IPS-20b (cell line): ENCODE results near the gene MED12L.

ENCODE experiments used
- H3K27ac ChIP-seq: one replicate; pipeline ENCODE4 v1.5.1; 2013; ENCODE audit warnings: low read length
- H3K27me3 ChIP-seq: 2 replicates; pipeline ENCODE4 v1.6.1; 2013; ENCODE audit warnings: mild to moderate bottlenecking, low read length, inconsistent platforms; ENCODE audit not compliant: insufficient read depth
- H3K36me3 ChIP-seq: 2 replicates; pipeline ENCODE4 v1.6.1; 2013; ENCODE audit warnings: low read depth, mild to moderate bottlenecking, inconsistent platforms, low read length, moderate library complexity; ENCODE audit not compliant: insufficient read depth
- H3K4me1 ChIP-seq: 2 replicates; pipeline ENCODE4 v1.6.1; 2013; ENCODE audit warnings: mild to moderate bottlenecking, control low read depth, inconsistent platforms, low read length, moderate library complexity; ENCODE audit not compliant: insufficient read depth
- H3K4me3 ChIP-seq: 2 replicates; pipeline ENCODE4 v1.5.1; 2013; ENCODE audit warnings: mild to moderate bottlenecking, low read length, inconsistent platforms
- H3K9ac ChIP-seq: 2 replicates; pipeline ENCODE4 v1.6.1; 2013; ENCODE audit warnings: low read depth, mild to moderate bottlenecking, inconsistent platforms, low read length, moderate library complexity
- H3K9me3 ChIP-seq: 2 replicates; pipeline ENCODE4 v1.6.1; 2013; ENCODE audit warnings: mild to moderate bottlenecking, low read depth, low read length, inconsistent platforms; ENCODE audit not compliant: insufficient read depth

The MED12L gene

DNA sequence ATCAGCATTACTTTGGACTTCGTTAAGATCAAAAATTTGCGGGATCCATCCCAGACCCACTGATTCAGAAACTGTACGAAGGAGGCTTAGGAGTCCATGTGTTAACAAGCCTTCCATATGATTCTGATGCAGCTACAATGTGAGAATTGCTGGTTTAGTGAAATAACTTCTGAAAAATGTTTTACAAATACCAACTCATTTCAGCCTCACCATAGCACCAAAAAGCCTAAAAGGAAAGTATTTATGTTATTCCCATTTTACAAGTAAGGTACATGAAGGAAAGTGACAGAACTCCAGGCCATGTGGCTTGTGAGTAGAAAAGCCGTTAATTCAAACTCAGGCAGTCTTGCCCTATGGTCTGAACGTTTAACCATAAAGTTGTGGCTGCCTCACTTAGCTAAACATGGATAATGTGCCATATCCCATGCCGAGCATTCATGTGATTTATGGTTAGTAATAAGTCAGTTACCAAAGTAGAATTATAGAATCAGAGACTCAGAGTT lies 376.9 kb downstream of the MED12L start:
- H3K9ac ChIP-seq = no peak overlapping the region
- H3K36me3 ChIP-seq = no peaks in the 10 kb centered on the region
- no peak overlapping the region for H3K27ac ChIP-seq
- no peaks in the 10 kb centered on the region for H3K9me3 ChIP-seq
- no peaks in the 10 kb centered on the region for H3K4me1 ChIP-seq
- no peak overlapping the region for H3K4me3 ChIP-seq
- H3K27me3 ChIP-seq = peaks cover 11% of the 10 kb centered on the region

DNA sequence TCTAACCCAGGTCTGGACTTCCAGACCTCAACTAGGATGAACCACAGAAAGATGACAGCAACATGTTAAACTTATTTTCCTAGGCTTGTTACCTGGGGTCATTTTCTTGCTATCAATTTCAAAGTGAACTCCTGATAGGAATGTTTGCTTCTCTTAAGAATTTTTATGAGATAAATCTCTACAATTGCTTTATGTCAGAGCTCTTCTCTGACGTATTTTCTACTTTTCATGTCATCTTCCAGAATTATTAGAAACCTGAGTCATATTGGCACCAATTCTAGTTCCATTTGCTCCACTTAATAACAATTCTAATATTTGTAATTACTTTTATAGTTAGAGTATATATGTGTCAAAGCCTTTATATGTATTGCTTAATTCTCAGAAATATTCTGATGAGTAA lies 377.5 kb downstream of the MED12L start:
- Histone ChIP-seq H3K4me3 (no peak overlapping the region), H3K27me3 (peaks cover 11% of the 10 kb centered on the region), H3K9me3 (no peaks in the 10 kb centered on the region), H3K27ac (no peak overlapping the region), H3K4me1 (no peaks in the 10 kb centered on the region), H3K9ac (no peak overlapping the region), H3K36me3 (no peaks in the 10 kb centered on the region)

DNA sequence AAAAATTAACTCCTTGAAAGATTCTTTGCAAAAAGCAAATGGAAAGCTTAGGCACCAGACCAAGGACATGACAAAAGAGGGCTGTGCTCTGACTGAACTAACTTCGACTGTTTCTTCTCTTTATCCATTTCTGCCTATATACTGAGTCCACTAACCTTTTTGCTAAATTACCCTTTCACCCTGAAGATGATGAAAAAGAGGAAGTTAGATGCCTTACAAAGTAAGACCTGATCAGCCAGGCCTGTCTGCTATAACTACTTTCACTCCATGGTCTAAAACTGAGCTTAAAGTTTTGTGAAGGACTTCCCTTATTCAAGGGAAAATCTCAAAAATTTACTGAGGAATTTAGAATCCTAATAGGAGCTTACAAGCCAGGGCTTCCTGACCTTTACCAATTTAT lies 381.6 kb downstream of the MED12L start:
- H3K27me3 ChIP-seq = peaks cover 3% of the 10 kb centered on the region
- no peak overlapping the region for H3K9ac ChIP-seq
- no peak overlapping the region for H3K4me3 ChIP-seq
- no peaks in the 10 kb centered on the region for H3K36me3 ChIP-seq
- no peak overlapping the region for H3K27ac ChIP-seq
- H3K9me3 ChIP-seq = no peaks in the 10 kb centered on the region
- H3K4me1 ChIP-seq = no peaks in the 10 kb centered on the region

DNA sequence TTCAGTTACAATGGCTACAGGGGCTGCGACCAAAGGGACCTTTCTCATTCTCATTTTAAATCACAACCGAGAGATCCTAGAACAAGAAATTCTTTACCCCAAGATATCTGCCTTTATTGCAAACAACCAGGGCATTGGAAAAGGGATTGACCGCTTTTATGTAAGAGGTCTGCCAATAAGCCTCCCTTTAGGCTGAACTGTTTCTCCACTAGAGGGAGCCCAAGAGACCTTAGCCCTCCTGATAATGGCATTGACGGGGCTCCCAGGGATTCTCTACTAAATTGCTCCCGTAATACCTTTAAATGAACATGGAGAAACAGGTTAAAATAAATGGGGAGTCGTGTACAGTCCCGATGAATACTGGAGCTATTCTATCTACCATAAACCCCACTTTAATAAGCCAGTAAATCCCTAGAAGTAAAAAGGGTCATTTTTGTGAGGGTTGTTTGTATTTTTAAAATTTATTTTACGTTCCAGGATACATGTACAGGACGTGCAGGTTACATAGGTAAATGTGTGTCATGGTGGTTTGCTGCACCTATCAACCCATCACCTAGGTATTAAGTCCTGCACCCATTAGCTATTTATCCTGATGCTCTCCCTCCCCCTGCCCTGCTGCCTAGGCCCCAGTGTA lies 382.9 kb downstream of the MED12L start:
- Histone ChIP-seq H3K27ac (no peak overlapping the region), H3K4me1 (no peaks in the 10 kb centered on the region), H3K9me3 (no peaks in the 10 kb centered on the region), H3K36me3 (no peaks in the 10 kb centered on the region), H3K4me3 (no peak overlapping the region), H3K9ac (no peak overlapping the region), H3K27me3 (no peaks in the 10 kb centered on the region)

DNA sequence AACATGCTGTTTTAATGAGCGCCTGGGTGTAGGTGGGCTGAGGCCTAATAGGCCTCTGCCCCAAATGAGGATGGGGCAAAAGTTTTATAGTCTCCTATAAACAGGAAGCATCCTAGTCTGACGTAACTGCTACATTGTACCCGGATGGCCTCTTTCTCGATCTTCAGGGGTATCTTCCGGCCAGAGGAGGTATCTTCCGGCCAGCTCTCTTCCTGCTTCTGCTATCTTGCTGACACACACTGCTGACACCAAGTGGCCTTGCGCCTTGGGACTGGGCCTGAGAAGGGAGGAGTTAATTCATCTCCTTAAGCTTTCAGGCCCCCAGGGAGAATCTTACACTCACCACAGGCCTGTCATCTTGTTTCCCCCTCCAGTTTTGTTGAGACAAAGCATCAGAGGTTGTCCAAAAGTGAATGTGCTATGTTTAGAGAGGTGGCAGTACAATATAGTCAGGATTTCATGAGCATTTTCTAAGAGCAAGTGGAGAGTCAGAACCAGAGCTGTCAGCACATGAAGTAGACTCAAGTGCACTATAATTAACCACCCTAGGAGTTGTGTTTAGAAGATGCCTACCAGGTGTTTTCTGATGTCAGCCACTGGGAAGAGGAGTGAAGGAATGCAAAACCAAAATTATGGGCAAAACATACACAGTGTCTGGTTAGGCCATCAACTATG lies 391.0 kb downstream of the MED12L start:
- H3K27ac ChIP-seq = no peak overlapping the region
- peaks cover 11% of the 10 kb centered on the region for H3K4me1 ChIP-seq
- H3K27me3 ChIP-seq = no peaks in the 10 kb centered on the region
- no peaks in the 10 kb centered on the region for H3K36me3 ChIP-seq
- H3K9ac ChIP-seq = no peak overlapping the region
- no peak overlapping the region for H3K4me3 ChIP-seq
- H3K9me3 ChIP-seq = no peaks in the 10 kb centered on the region

DNA sequence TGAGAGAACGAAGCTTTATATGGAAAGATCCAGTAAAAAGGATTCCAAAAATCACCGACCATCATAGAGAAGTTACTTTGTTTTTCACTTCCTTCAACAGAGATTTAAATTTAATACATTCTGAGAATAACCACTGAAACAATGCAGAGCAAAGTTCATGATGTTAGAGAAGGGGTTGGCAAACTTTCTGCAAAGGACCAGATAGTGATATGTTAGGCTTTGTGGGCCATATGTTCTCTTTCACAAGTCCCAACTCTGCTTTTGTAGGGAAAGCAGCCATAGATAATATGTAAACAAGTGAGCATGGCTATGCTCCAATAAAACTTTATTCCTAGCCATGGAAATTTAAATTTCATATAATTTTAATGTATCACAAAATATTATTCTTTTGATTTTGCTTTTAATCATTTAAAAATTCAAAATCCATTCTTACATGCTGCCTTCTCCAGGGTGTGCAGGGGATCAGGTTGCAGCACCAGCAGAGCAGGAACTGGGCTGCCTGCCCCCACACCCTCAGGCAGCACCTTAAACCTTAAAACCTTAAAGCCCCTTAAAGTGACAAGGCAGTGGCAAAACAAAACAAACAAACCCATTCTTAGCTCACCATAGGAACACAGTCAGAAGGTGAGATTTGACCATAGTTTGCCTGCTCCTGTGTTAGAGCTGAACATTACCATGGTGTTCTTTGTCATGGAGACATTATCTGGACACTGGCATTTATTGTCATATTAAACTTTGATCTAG lies 392.3 kb downstream of the MED12L start:
- no peaks in the 10 kb centered on the region for H3K36me3 ChIP-seq
- H3K4me3 ChIP-seq = no peak overlapping the region
- no peaks in the 10 kb centered on the region for H3K27me3 ChIP-seq
- peaks cover 11% of the 10 kb centered on the region for H3K4me1 ChIP-seq
- no peaks in the 10 kb centered on the region for H3K9me3 ChIP-seq
- no peak overlapping the region for H3K27ac ChIP-seq
- no peak overlapping the region for H3K9ac ChIP-seq

DNA sequence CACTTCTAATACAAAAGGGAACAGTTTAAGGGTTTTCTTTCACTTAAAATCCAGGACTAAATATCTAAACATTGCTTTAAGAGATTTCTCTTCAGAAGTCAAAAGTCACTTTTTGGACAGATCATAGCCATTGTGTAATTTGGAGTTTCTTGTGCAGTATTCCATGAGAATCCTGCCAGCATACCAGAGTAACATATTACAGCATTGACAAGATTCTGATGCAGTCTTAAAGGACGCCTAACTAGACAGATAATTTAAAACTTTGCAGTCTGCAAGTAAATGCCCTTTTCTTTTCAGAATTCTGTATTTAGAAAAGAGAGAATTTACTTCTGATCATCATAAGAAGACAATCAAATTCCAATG lies 392.9 kb downstream of the MED12L start:
- H3K27ac ChIP-seq = no peak overlapping the region
- H3K9me3 ChIP-seq = no peaks in the 10 kb centered on the region
- H3K4me3 ChIP-seq = no peak overlapping the region
- no peak overlapping the region for H3K9ac ChIP-seq
- no peaks in the 10 kb centered on the region for H3K36me3 ChIP-seq
- no peaks in the 10 kb centered on the region for H3K27me3 ChIP-seq
- H3K4me1 ChIP-seq = peaks cover 11% of the 10 kb centered on the region

DNA sequence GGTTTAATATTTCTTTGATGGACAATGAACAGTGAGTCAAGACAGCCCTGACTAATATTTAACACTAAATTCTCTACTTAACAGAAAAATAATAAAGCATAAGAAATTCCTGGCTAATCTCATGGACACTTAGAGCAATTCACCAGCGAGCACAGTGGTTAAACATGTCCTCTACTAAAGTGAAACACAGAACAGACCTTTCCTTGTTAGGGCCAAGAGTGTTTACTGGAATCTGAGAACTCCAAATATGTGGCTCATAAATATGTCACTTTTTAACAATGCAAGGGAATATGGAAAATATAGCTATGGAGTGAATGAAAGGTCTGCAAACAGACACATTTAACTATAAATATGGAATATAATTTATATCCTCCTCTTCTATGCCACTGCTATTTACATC lies 394.0 kb downstream of the MED12L start:
- no peaks in the 10 kb centered on the region for H3K36me3 ChIP-seq
- no peaks in the 10 kb centered on the region for H3K9me3 ChIP-seq
- no peak overlapping the region for H3K27ac ChIP-seq
- H3K4me3 ChIP-seq = no peak overlapping the region
- no peak overlapping the region for H3K9ac ChIP-seq
- no peaks in the 10 kb centered on the region for H3K27me3 ChIP-seq
- peaks cover 11% of the 10 kb centered on the region for H3K4me1 ChIP-seq

DNA sequence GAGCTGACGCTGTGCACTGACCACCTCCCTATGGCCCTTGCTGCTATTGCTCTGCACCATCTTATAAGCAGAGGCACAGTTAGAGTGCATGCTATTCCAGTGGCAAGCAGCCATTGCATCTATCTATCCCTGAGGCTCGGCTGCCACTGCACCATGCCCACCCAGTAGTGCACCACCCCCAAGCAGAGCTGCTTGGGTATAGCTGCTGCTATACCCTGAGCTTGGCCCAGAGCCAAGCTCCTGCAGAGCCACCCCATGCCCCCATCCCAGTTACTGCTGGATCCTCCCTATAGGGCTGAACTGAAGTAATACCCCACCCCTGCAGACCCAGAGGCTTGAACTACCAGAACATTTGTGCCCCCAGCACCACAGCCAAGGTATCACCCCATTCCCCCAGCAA lies 395.0 kb downstream of the MED12L start:
- H3K4me1 ChIP-seq = peaks cover 11% of the 10 kb centered on the region
- H3K27ac ChIP-seq = no peak overlapping the region
- H3K9me3 ChIP-seq = no peaks in the 10 kb centered on the region

DNA sequence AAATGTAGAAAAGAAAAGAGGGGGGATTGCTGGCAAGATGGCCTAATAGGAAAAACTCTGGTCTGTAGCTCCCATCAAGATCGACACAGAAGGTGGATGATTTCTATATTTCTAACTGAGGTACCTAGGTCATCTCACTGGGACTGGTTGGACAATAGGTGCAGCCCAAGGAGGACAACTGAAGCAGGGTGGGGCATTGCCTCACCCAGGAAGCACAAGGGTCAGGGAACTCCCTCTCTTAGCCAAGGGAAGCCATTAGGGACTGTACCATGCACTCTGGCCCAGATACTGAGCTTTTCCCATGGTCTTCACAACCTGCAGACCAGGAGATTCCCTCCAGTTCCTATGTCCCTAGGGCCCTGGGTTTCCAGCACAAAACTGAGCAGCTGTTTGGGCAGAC lies 398.0 kb downstream of the MED12L start:
- no peak overlapping the region for H3K9ac ChIP-seq
- H3K27me3 ChIP-seq = no peaks in the 10 kb centered on the region
- no peak overlapping the region for H3K4me3 ChIP-seq
- H3K9me3 ChIP-seq = no peaks in the 10 kb centered on the region
- H3K27ac ChIP-seq = no peak overlapping the region
- H3K36me3 ChIP-seq = no peaks in the 10 kb centered on the region
- H3K4me1 ChIP-seq = no peaks in the 10 kb centered on the region; the same call in 1 of the 2 replicates

More for the DNA sequence above, 395.0 kb downstream of the MED12L start:
- H3K4me3 ChIP-seq = no peak overlapping the region
- no peaks in the 10 kb centered on the region for H3K36me3 ChIP-seq
- no peaks in the 10 kb centered on the region for H3K27me3 ChIP-seq
- H3K9ac ChIP-seq = no peak overlapping the region

DNA sequence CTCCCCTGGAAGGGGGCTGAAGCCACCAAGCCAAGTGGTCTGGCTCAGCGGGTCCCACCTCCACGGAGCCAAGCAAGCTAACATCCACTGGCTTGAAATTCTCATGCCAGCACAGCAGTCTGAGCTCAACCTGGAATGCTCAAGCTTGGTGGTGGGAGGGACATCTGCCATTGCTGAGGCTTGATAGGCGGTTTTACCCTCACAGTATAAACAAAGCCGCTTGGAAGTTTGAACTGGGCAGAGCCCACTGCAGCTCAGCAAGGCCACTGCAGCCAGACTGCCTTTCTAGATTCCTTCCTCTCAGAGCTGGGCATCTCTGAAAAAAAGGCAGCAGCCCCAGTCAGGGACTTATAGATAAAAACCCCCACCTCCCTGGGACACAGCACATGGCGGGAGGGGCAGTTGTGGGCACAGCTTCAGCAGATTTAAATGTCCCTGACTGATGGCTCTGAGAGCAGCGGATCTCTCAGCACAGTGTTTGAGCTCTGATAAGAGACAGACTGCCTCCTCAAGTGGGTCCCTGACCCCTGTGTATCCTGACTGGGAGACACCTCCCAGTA lies 398.6 kb downstream of the MED12L start:
- H3K36me3 ChIP-seq = no peaks in the 10 kb centered on the region
- no peaks in the 10 kb centered on the region for H3K4me1 ChIP-seq
- H3K27ac ChIP-seq = no peak overlapping the region
- no peaks in the 10 kb centered on the region for H3K27me3 ChIP-seq
- no peak overlapping the region for H3K4me3 ChIP-seq
- no peaks in the 10 kb centered on the region for H3K9me3 ChIP-seq
- H3K9ac ChIP-seq = no peak overlapping the region
